GM12891 (cell line): Measurements from ENCODE around the gene STIL.

ENCODE experiments used
- DNase-seq: peaks from one replicate; pipeline ENCODE4 v3.0.0; 2011; ENCODE audit warnings: low spot score; ENCODE audit not compliant: insufficient read length
- FAIRE-seq: peaks from 2 replicates; lab custom pipeline; 2011; peaks lifted over from hg19 to GRCh38; lab: Jason Lieb, UNC
- PAX5 ChIP-seq: IDR thresholded peaks from 2 replicates; pipeline ENCODE4 v1.6.1; 2011; ENCODE audit warnings: low read length, moderate library complexity, mild to moderate bottlenecking; ENCODE audit not compliant: insufficient read depth, severe bottlenecking
- POLR2A ChIP-seq: IDR thresholded peaks from 2 replicates; pipeline ENCODE4 v1.6.1; 2011; ENCODE audit warnings: low read depth, low read length, control low read depth
- POLR2AphosphoS5 ChIP-seq: IDR thresholded peaks from 2 replicates; pipeline ENCODE4 v1.6.1; 2011; ENCODE audit warnings: low read depth, low read length, control low read depth
- POU2F2 ChIP-seq: IDR thresholded peaks from 2 replicates; pipeline ENCODE4 v1.6.1; 2011; ENCODE audit warnings: low read depth, mild to moderate bottlenecking, control low read depth, low read length, moderate library complexity
- SPI1 ChIP-seq: IDR thresholded peaks from 2 replicates; pipeline ENCODE4 v1.6.1; 2011; ENCODE audit warnings: low read depth, low read length, control low read depth
- TAF1 ChIP-seq: IDR thresholded peaks from 2 replicates; pipeline ENCODE4 v1.6.1; 2011; ENCODE audit warnings: low read depth, low read length, control low read depth

The STIL gene

DNA sequence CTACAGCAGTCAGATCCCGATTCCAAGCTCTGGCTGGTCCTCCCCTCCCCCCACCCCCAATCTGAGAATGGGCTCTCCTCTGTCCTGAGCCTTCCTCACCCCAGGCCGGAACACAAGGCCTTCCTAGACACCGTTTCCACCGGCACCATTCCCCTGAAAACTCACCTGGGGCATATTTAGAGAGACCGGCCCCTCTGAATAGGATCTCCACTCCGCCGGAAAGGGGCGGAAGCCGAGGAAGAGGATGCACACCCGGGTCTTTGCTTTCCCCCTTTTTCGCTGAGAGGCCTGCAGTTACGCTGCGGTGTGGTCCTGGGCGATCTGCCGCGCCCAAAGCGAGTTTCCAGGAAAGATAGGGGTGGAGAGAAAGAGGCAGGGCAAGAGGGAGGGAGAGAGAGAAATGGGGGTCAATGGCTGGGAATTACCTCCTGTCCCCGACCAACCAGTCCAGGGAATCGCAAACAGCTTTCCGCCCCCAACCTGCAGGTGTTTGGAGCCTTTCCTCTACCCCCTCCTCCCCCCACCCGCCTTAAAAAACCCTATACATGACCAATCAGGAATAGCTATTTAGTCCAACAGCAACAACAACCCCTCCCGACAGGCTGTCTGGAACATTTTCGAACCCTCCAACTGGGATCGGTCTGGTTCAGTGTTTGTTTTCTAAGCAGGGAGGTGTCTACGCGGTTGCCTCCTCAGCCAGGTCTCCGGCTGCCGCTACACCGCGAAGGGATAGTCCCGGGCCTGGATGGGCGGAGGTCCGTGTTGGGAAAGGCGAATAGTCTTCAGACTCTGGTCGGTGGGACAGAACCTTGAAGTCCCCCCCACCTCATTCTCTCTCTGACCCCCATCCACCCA, 84.7 kb downstream of the STIL start:
- FAIRE-seq (no peak), DNase-seq (no peak)
- TF ChIP-seq PAX5: no peak
- TF ChIP-seq POLR2AphosphoS5: no peak
- no peak for TF ChIP-seq POU2F2
- TF ChIP-seq TAF1: no peak
- TF ChIP-seq SPI1: no peak
- no peak for TF ChIP-seq POLR2A

DNA sequence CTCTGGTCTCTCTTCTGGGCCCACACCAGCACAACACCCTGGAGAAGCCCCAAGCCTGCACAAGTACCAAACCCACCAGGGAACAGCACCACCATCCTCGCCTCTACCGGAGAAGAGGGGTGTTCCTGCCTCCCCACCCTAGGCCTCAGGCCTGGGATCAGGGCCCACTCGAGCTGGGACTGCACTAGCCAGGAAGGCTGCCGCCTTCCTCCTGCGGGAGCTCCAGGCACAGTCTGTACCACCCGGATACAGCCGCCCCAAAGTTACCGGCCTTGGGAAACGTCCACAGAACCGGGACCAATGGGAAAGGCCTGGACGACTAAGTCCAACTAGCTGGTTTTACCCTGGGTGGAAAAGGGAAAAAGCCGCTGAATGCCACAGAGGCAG, 85.3 kb downstream of the STIL start:
- TF ChIP-seq SPI1 (no peak), TAF1 (no peak), POU2F2 (no peak), PAX5 (no peak), POLR2A (no peak), POLR2AphosphoS5 (no peak)
- FAIRE-seq (no peak), DNase-seq (no peak)

DNA sequence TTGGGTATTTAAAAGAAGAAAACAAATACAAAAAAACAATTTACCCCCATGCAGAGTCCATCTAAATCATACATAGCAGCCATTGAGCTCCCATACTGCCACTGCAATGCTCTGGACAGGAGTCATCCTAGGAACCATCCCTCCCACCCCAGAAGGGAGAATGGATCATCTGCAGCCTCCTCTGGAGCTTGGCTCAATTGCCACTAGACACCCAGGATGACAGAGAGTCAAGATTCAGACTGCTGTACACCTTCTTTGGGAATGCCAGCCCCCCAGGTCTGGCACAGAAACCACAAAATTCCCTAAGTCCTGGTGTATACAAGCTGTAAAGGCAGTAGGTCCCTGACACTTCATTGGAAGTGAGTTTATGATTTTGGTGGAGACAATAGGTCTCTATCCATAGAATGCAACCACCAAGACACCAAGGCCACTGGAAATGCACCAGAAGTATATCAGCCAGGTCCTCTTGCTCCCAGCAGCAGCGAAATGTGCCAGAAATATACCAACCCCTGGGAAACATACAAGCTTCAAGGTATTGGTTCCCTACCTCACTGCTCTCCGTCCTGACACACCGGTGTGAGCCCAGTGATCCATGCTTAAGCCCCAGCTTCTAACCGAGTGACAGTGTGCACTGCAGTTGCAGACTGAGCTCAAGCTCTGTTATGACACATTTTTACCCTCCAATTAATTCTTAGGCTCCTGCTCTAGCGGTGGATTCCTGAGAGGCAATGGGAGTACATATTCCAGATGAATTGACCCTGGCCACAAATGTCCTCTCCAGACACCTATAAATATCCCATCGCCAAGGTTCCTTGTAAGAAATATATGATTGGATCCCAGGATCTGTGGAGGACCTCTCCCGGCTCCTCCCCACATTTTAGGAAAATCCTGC, 86.4 kb downstream of the STIL start:
- FAIRE-seq (no peak), DNase-seq (no peak)
- TF ChIP-seq PAX5 (no peak), SPI1 (no peak), POLR2A (no peak), TAF1 (no peak)

DNA sequence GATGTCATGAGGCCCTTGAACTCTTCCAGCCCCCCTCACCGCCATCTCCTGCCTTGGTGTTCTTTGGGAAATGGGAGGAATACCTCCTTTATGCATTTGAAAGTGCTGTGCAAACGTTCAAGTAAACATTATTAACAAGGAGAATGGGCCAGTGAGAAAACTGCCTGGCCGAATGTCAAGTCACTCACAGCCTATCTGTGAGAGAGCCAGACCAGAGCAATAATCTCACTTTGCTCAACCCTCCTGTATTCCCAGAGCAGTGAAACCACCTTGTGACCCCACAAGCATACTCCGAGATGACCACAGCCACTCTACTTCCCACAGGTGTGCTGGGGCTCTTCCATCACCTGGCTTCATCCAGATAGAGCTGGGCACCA, 87.1 kb downstream of the STIL start:
- FAIRE-seq (no peak), DNase-seq (no peak)
- TF ChIP-seq POU2F2: no peak
- TF ChIP-seq POLR2A: no peak
- no peak for TF ChIP-seq POLR2AphosphoS5
- no peak for TF ChIP-seq TAF1
- TF ChIP-seq SPI1: no peak
- no peak for TF ChIP-seq PAX5

DNA sequence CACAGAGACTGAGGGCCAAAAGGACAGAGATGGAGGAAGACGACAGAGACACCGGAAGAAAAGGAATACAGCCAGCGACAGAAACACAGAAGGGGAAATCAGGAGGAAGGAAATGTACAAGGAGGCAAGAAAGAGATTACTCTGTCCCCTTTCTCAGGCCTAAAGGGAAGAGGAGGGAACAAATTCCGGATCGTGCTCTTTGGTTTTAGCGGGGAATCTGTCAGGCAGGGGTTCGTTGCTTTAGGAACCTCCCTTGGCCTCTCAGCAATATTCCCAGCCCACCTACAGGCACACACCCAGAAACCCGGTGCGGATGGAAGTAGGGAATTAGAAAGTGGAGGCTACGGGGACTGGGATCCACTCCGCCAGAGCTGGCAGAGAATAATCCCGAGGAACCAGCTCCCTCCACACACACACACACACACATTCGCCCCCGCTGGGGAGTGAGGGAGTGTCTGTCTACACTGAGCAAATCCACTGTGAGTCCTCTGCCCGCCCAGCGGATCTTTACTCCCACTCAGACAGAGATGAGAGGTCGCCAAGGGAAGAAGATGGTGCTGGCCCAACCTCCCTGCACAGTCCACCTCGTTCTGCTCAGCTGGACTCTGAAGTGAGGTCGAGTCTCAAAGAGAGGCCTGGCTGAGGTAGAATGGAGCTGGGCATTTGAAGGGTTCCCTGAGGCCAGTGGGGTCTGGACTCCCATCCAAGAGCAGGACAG, 87.7 kb downstream of the STIL start:
- DNase-seq: no peak
- no peak for FAIRE-seq
- TF ChIP-seq SPI1 (no peak), POU2F2 (no peak), POLR2AphosphoS5 (no peak), TAF1 (no peak), POLR2A (no peak), PAX5 (no peak)

DNA sequence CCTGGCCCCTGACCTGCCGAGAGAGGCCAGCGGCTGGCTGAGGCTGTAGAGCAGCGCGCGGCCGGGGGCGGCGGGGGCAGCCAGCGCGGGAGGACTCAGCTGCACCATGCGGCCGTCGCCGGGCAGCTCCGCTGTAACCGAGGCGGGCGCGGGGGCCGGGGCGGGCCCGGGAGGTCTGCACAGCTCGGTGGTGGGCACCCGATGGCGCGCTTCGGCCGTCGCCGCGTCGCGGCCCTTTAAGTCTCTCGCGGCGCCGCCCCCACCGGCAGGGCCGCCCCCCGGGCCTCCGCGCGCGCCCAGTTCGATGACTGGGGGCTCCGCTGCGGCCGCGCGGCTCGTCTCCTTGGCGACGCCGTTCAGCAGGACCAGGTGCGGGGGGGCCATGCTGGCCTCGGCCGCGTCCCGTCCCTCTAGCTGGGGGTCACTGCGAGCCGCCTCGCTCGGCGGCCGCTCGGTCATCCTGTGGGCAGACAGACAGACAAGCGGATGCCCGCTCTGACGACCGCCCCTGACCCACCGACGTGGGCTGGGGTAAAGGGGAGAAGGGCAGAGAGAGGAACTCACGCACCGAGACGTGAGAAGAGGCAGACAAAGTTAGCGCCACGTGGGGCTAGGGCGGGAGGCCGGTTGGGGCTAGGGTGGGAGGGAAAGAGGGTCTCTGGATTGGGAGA, 88.4 kb downstream of the STIL start:
- TF ChIP-seq POU2F2 (no peak), POLR2AphosphoS5 (no peak), POLR2A (no peak), TAF1 (no peak), PAX5 (no peak), SPI1 (no peak)
- DNase-seq (no peak), FAIRE-seq (no peak)

DNA sequence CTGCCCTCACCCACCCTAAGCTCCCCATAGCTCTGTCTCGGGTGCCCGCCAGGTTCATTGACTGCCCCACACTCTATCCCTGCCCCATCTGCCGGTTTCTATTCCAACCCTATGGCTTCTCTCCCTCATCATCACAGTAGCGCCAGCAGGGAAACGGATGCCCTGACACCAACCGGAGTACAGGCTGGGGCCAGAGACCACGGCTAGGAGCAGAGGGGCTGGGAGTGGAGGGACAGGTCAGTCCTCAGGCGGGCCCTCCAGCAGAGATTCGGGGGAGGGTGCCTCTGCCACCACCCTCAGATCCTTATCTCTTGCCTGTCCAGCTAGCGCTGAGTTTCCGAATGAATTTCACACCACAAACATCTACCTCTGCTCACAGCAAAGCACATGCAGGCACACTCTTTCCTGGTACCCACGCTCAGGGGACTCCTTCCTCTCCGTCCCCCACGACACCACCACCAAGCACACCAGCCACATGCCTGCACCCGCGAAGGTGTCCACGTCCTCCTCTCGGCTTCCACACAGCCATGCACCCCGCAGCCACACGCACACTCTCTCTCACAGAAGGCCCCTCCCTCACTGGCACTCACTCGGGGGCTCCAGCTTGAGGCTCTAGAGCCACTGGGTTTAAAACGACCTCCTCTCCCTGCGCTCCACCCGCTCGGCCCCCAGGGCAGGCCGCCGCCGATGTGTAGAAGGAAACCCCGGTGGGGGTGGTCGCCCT, 89.1 kb downstream of the STIL start:
- TF ChIP-seq SPI1 (no peak), TAF1 (no peak), PAX5 (no peak), POLR2A (no peak), POU2F2 (no peak), POLR2AphosphoS5 (no peak)
- FAIRE-seq (no peak), DNase-seq (no peak)

DNA sequence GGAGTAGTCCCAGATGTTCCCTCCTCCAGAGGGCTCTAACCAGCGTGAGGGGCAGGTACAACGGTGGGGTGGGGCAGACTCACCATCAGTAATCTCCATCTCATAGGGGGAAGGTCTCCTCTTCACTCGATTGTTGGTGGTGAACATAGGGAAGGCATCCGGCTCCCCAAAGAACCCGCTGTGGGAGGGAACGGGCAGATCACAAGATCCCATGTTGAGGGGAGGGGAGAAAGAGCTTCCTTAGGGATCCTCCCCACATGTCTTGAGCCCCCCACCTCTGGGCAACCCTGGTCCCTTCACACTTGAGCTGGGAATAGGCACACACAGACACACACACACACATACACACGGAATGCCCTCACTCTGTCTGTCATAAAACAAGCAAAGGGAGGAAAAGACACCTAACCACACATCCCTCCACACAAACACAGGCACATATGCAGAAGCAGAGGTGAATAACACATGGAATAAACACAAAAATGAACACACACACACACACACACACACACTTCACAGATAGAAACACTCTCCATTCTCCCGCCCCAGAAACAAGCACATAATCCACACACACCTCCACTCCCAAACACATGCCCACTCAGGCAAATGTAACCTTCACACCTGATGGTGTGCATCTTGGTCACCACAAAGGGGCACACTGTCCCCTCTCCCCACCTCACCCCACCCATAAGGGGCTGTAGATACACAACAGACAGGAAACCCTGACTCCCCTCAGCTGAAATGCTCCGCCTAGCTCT, 89.8 kb downstream of the STIL start:
- FAIRE-seq: no peak

More for the DNA sequence above, 89.8 kb downstream of the STIL start:
- TF ChIP-seq POLR2A: no peak
- TF ChIP-seq TAF1: no peak
- TF ChIP-seq SPI1: no peak
- TF ChIP-seq PAX5: no peak
- no peak for TF ChIP-seq POU2F2
- no peak for TF ChIP-seq POLR2AphosphoS5
- no peak for DNase-seq
